NT2/D1 (cell line): ENCODE data around the gene SARDH.

ENCODE experiments used
- DNase-seq: peaks from one replicate; pipeline ENCODE4 v3.0.0-alpha.2; 2011; ENCODE audit warnings: low read depth, low spot score
- H3K27me3 ChIP-seq: 2 replicates; pipeline ENCODE4 v1.6.0; 2011; ENCODE audit warnings: mild to moderate bottlenecking; ENCODE audit not compliant: insufficient read length, insufficient read depth
- H3K36me3 ChIP-seq: 2 replicates; pipeline ENCODE4 v1.6.1; 2011; ENCODE audit warnings: mild to moderate bottlenecking, low read length, mixed read lengths; ENCODE audit not compliant: insufficient read depth, insufficient read length
- H3K4me1 ChIP-seq: 2 replicates; pipeline ENCODE4 v1.5.1; 2011; ENCODE audit not compliant: insufficient read depth, insufficient read length
- H3K4me3 ChIP-seq: 2 replicates; pipeline ENCODE4 v1.5.1; 2011; ENCODE audit warnings: low read depth; ENCODE audit not compliant: insufficient read length
- H3K9ac ChIP-seq: 2 replicates; pipeline ENCODE4 v1.6.0; 2011; ENCODE audit warnings: low read depth; ENCODE audit not compliant: insufficient read length
- H3K9me3 ChIP-seq: 2 replicates; pipeline ENCODE4 v1.5.1; 2011; ENCODE audit warnings: mild to moderate bottlenecking, low read length; ENCODE audit not compliant: insufficient read depth
- SUZ12 ChIP-seq: IDR thresholded peaks from 2 replicates; pipeline ENCODE4 v1.6.1; 2011; ENCODE audit not compliant: insufficient read length, insufficient read depth; ENCODE audit errors: extremely low read depth
- YY1 ChIP-seq: IDR thresholded peaks from 2 replicates; pipeline ENCODE4 v1.6.1; 2011; ENCODE audit not compliant: insufficient read length, insufficient read depth
- ZNF274 ChIP-seq: IDR thresholded peaks from 2 replicates; pipeline ENCODE4 v1.6.1; 2011; ENCODE audit warnings: mild to moderate bottlenecking, low read depth, low read length

SARDH gene

GRCh38 chr9:133762488-133763271, 24.5 kb upstream of the SARDH start:
- H3K4me3 ChIP-seq = no peak overlapping the region
- peaks cover 26% of the 10 kb centered on the region for H3K36me3 ChIP-seq
- DNase-seq = no peak
- peaks cover 22% of the 10 kb centered on the region for H3K4me1 ChIP-seq
- H3K27me3 ChIP-seq = no peaks in the 10 kb centered on the region
- peaks cover 11% of the 10 kb centered on the region for H3K9me3 ChIP-seq
- no peak for TF ChIP-seq SUZ12
- TF ChIP-seq YY1 = no peak
- TF ChIP-seq ZNF274 = no peak
- peak overlapping the region; percentile 9 for H3K9ac ChIP-seq

GRCh38 chr9:133761641-133762248, 23.6 kb upstream of the SARDH start:
- peaks cover 22% of the 10 kb centered on the region for H3K4me1 ChIP-seq
- no peak overlapping the region for H3K4me3 ChIP-seq
- peaks cover 2% of the 10 kb centered on the region; the same call in 1 of the 2 replicates for H3K9me3 ChIP-seq
- no peak for TF ChIP-seq SUZ12
- TF ChIP-seq ZNF274 = no peak
- no peak for TF ChIP-seq YY1
- H3K27me3 ChIP-seq = no peaks in the 10 kb centered on the region
- H3K36me3 ChIP-seq = peaks cover 21% of the 10 kb centered on the region
- DNase-seq = no peak
- no peak overlapping the region for H3K9ac ChIP-seq

DNA sequence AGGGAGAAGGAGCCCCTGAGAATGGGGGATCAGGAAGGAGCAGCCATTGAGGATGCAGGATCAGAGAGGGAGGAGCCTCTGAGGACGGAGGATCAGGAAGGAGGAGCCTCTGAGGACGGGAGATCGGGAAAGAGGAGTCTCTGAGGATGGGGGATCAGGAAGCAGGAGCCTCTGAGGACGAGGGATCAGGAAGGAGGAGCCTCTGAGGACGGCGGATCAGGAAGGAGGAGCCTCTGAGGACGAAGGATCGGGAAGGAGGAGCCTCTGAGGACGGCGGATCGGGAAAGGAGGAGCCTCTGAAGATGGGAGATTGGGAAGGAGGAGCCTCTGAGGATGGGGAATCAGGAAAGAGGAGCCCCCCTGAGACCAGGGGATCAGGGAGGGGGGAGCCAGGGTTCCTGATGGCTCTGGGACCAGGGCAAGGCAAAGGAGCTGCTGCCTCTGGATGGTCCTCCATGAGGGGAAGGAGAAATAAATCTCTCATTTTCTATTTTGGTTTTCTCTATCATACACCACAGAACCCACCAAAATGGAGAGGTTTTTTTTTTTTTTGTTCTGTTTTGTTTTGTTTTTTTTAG, 22.6 kb upstream of the SARDH start:
- no peaks in the 10 kb centered on the region for H3K27me3 ChIP-seq
- no peak for TF ChIP-seq ZNF274
- TF ChIP-seq SUZ12 = no peak
- no peak for TF ChIP-seq YY1
- no peak for DNase-seq
- peaks cover 21% of the 10 kb centered on the region for H3K36me3 ChIP-seq
- peaks cover 22% of the 10 kb centered on the region for H3K4me1 ChIP-seq
- H3K4me3 ChIP-seq = no peak overlapping the region
- H3K9me3 ChIP-seq = no peaks in the 10 kb centered on the region; the same call in 1 of the 2 replicates
- H3K9ac ChIP-seq = no peak overlapping the region

DNA sequence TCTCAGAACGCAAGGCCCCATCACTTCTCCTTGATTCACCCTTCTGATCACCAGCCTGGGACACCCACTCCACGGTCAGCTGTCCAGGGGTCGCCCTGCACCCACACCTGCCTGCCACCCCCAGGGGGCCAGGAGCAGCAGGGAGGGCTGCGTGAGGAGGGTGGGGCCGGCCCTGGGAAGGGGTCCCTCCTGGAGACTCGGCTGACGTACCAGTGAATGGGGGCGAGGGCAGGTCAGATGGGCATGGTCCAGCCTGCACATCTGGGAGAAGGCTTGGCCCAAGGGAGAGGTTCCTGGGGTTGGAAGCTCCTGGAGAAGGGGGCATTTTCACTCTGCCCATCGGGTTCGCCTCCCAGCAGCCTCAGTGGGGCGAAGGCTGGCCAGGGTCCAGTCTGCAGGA, 21.8 kb upstream of the SARDH start:
- Histone ChIP-seq H3K27me3 (no peaks in the 10 kb centered on the region), H3K9me3 (peaks cover 4% of the 10 kb centered on the region; the same call in 1 of the 2 replicates), H3K4me1 (peaks cover 22% of the 10 kb centered on the region), H3K4me3 (no peak overlapping the region), H3K9ac (no peak overlapping the region), H3K36me3 (peaks cover 21% of the 10 kb centered on the region)
- TF ChIP-seq YY1 (no peak), ZNF274 (no peak), SUZ12 (no peak)
- no peak for DNase-seq

GRCh38 chr9:133759146-133759900, 21.2 kb upstream of the SARDH start:
- TF ChIP-seq ZNF274 (no peak), SUZ12 (no peak), YY1 (no peak)
- H3K4me1 ChIP-seq = peaks cover 22% of the 10 kb centered on the region

GRCh38 chr9:133758228-133758627, 20.1 kb upstream of the SARDH start:
- no peak for DNase-seq
- TF ChIP-seq YY1 = no peak
- no peak for TF ChIP-seq ZNF274
- TF ChIP-seq SUZ12 = no peak
- peaks cover 17% of the 10 kb centered on the region for H3K4me1 ChIP-seq
- no peaks in the 10 kb centered on the region for H3K27me3 ChIP-seq
- peaks cover 13% of the 10 kb centered on the region; the same call in 1 of the 2 replicates for H3K9me3 ChIP-seq
- no peak overlapping the region for H3K9ac ChIP-seq
- peaks cover 17% of the 10 kb centered on the region for H3K36me3 ChIP-seq
- no peak overlapping the region for H3K4me3 ChIP-seq

More at GRCh38 chr9:133759146-133759900, 21.2 kb upstream of the SARDH start:
- H3K27me3 ChIP-seq = no peaks in the 10 kb centered on the region
- no peak overlapping the region for H3K9ac ChIP-seq
- H3K36me3 ChIP-seq = peaks cover 21% of the 10 kb centered on the region
- H3K9me3 ChIP-seq = peaks cover 9% of the 10 kb centered on the region; the same call in 1 of the 2 replicates
- H3K4me3 ChIP-seq = no peak overlapping the region
- DNase-seq = no peak

DNA sequence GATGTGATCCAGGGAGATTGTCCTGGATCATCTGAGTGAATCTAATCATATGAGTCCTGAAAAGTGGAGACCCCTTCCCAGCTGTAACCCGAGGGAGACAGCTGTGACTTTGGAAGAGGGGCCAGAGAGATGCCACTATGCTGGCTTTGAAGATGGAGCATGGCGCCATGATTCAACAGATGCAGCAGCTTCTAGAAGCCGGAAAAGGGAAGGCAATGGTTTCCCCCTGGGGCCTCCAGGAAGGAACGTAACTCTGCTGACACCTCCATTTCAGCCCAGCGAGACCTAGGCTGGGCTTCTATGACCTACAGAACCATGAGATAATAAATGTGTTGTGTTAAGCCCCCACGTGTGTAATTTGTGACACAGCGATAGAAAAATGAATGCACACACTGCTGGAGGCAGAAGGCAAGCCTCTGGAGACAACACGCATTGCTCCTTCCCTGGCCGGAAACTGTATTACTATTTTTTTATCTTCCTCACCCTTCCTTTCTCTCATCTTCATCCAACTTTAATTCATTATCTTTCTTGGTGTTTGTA, 16.6 kb upstream of the SARDH start:
- Histone ChIP-seq H3K9ac (no peak overlapping the region), H3K4me3 (no peak overlapping the region), H3K4me1 (peaks cover 3% of the 10 kb centered on the region), H3K27me3 (no peaks in the 10 kb centered on the region), H3K36me3 (no peaks in the 10 kb centered on the region), H3K9me3 (peaks cover 13% of the 10 kb centered on the region; the same call in 1 of the 2 replicates)
- TF ChIP-seq SUZ12 (no peak), YY1 (no peak), ZNF274 (no peak)
- no peak for DNase-seq
